GM19043 (cell line): ENCODE data around the gene ELAPOR2.
"Not testable (repeated sequence)": the region's sequence is repeated elsewhere in the genome, so short reads cannot be mapped to it uniquely, and the experiment has no call there.

Source experiments
- ATAC-seq: cut with Tn5 transposase; IDR thresholded peaks from one replicate; pipeline ENCODE4 v1.9.1; 2021; ENCODE audit warnings: low read depth; ENCODE audit not compliant: unreplicated experiment

ELAPOR2 gene

DNA sequence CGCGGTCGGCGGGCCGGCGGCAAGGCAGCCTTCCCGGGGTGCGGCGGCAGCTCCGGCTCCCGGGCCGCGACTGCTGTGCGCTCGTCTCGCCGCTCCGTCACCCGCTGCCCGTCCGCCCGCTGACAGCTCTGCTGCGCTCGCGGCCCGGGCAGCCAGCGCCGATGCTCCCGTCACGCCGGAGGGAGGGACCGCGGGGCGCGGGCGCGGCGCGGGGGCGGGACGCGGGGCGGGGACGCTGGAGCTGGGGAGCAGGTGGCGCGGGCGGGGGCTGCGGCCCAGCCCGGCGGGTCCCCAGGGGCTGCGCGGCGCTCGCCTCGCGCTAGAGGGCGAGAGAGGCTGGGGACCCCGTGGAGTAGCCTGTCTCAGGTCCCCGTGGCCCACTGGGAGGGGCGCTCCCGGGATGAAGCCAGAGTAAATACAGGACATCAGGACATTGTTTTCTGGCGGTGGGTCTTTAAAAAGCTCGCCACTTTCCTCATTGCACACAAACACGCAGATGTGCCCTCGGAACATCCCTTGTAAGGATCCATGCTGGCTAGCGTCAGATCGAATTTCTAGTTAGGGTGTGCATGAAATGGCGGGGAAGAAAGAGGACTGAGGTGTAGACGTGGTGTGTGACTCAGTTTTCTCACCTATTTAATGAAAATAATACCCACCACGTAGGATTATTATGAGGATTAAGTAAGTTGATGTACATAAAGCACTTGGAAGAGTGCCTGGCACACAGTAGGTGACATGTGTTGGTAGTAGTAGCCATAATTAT lies at the start of gene ELAPOR2:
Gene ELAPOR2 (minus strand): TSS at position 130 of the 763 bp plus-strand sequence. CDS start 141 bp downstream, outside the sequence.
- ATAC-seq: peak; percentile 96

DNA sequence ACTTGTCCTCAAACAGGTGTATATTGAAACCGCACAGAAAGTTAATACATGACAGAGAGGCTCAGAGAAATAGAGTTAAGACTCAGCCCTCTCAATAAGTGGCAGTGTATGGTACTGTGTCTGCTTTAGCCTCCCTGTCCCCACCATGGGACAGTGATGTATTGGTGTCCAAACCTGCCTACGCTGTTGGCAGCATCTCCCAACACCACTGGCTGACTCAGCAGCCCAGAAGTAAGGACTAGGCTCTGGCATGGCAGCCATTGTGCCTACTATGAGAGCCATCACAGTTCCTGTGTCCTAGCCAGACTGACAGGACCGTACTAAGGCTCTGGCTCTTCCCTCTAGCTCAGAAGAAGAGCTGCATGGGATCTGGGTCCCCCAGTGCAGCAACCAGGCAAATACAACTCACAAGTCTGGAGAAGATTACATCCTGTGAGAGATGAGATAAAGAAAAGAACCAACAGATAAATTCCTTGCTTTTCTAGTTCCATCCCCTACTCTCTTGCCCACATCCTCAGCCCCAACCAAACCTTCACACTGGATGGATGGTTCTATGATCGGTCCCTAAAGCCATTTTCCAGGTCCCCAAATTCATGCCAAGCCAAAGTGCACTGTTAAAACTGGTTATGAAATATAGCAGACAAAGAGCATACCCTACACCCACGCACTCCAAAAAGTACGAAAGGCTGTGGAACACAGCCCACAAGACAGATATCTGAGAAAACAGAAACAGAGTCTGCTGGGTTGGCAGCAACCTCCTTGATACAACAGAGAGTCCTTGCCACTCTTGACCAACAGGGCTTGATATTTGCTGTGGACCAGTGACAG lies 48.7 kb upstream of the ELAPOR2 start:
- no peak for ATAC-seq

DNA sequence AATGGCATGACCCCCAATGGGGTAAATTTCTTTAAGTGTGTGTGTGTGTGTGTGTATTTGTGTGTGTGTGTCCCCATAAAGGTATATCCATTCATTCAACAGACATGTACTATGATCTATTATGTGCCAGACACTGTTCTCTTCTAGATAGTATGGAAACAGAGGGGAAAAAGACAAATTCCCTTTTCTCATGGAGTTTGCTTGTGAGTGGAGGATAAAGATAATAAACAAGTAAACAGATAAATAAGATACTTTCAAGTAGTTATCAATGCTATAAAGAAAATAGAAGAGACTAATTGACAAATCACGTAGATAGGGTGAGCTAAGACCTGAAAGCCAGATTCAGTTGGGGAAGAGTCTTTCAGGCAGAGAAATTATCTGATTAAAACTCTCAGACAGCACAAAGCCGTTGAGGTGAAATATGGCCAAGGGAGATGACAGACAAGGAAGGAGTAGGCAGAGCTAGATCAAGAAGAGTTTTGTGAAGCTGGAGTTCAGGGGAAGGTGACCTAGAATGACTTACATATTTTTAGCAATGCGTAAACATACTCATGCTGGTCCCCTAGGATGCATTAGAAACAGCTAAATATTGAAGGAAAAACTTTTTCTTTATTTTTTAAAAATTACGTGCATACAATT lies 47.6 kb upstream of the ELAPOR2 start:
- no peak for ATAC-seq

DNA sequence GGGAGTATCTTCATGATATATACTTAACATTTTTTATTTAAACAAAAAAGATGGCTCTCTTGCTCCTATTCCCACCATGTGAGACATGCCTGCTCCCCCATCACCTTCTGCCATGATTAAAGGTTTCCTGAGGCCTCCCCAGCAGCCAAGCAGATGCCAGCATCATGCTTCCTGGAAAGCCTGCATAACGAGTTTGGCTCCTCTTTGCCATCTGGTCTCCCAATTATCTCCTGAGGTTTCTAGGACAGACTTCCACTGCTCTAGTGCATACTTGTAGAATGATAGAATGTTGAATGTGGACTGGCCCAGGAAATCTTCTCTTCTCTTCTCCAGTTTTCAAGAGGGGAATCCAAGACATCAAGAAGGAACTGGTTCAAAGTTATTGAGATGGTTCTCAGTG lies 45.9 kb upstream of the ELAPOR2 start:
- ATAC-seq: no peak

DNA sequence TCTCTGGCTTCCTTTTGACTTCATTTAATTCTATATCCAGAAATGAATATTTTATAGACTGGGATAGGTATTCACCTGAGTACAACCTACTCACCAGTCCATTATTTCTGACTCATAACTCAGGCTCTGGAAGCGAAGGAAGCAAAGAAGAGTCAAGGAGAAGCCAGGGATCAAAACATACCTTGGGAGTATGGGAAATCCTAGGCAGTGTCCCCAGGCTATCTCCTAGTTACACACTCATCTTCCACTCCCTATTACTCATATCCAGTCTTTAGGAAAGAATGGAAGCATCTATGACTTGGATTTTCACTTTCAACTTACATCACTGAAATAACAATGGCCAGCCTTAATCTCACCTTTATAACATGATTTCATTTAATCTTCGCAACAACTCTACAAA lies 40.9 kb upstream of the ELAPOR2 start:
- ATAC-seq: no peak

- not testable (repeated sequence) for ATAC-seq
Measured at GRCh38 chr7:87097375-87097774, 37.9 kb upstream of the ELAPOR2 start.

- no peak for ATAC-seq
Measured at GRCh38 chr7:87094322-87094721, 34.9 kb upstream of the ELAPOR2 start.

- no peak for ATAC-seq
Measured at GRCh38 chr7:87092568-87093091, 33.2 kb upstream of the ELAPOR2 start.

DNA sequence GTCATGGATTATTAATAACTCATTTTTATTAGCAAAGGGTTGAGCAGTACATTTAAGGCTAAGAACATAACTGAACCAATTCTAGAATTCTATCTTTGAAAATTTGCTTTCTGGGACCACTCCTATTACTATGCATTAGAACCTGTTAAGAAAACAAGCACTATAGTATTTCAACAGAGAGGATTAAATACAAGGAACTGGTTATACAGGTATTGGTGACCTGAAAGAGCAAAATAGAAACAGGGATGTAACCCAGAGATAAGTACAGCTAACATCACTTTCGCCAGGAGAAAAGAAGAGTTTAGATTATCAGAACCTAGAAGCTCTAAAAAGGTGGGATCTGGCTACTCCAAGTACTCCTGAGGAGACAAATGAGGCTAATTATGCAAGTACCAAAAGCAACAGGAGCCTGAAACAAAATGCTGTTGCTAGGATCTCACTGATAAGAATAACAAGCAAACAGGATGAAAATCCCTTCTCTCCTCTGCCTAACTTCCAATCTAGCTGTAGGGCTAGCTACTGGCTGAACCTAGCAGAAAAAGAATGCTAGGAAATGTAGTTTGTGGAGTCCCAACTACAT lies 32.1 kb upstream of the ELAPOR2 start:
- no peak for ATAC-seq

DNA sequence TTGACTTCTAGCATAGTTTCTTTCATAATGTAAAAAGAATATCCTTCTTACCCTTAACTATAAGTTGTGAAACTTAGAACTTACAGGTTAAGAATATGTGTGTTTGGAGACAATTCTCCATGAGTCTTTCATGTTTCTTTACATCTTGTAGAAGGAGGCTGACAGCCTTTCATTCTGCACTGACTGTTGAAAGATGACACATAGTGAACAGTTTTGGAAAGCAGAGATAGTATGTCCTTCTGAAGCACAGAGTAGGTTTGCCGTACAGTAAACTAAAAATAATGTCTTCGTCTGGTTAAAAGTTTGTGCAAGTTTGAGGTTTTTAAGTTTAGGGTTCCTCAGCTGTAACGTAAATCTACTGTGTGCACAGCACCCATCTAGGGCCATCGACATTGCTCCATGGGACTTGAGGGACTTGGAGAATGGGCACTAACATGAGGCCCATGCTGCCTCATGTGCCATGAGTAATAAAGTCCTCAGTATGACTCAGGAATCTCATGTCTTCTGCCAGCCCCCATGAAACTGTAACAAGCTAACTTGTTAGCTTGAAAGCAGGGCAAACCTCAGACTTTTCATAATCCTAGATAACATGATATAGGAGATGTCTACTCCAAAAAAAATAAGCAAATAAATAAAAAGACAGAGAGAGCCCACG lies 24.5 kb upstream of the ELAPOR2 start:
- ATAC-seq: no peak

DNA sequence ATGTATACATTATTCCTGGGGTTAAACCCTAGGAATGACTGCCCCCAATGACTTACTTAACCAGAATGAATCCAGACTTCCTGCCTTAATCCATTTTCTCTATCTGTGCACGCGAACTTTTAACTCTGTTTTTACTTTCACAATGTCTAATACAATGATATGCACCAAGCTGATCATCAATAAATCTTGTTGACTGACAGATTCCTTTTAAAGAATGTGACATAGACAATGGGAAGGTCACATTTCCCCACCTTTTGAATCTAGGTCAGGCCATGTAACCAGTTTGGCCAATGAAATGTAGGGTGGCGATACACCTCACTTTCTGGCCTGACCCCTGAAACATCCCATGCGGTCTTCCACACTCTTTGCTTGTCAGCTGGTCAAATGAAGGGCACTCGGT lies 23.2 kb upstream of the ELAPOR2 start:
- no peak for ATAC-seq

GRCh38 chr7:87075671-87076404 lies 16.4 kb upstream of the ELAPOR2 start:
- ATAC-seq: no peak

- ATAC-seq: no peak
Measured at GRCh38 chr7:87067788-87068187, 8.3 kb upstream of the ELAPOR2 start.

DNA sequence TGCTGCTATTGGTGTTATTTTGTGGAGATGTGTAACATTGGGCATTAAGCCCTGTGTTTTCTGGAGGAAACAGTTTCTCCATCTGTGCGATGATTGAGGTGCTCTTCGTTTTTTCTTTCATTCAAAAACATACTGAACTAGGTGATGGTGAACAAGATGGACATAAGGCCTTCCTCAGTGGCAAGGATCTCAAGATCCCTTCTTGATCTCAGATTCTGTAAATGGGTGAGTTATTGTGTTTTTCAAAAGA lies 759 bp upstream of the ELAPOR2 start:
- no peak for ATAC-seq

DNA sequence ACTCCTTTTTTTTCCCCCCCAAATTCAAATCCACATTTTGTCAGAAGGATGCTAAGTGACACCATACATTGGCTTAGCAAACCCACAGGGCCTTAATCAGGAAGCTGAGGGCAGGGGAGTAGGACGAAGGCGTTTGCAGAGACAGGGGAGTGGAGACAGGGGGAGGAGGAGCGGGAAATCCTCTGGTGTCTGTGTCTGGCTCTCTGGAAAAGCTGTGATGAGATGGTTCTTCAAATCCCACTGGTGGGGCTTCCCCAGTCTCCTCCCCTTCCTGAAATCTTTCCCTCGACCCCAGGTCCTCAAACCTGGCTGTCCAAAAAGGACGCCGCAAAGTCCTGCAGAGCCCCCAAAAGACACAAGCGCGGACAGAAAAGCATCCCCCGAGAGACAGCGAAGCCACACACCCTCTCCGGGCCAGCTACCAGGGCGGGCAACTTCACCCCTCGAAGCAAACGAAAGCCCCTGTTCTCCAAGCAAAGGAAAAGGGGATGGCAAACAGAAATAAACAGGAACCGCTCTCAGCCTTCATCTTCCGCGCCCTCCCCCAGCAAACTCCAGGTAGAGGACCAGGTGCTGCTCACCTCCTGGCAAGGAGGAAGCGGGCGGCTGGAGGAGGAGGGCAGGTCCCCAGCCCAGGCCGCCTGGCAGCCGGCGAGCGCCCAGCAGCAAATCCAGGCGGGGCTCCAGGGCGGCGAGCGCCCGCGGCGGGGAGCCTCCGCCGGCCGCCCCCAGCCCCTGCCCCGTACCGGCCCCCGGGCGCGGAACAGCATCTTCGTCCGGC lies 520 bp downstream of the ELAPOR2 start:
- peak; percentile 30 for ATAC-seq

DNA sequence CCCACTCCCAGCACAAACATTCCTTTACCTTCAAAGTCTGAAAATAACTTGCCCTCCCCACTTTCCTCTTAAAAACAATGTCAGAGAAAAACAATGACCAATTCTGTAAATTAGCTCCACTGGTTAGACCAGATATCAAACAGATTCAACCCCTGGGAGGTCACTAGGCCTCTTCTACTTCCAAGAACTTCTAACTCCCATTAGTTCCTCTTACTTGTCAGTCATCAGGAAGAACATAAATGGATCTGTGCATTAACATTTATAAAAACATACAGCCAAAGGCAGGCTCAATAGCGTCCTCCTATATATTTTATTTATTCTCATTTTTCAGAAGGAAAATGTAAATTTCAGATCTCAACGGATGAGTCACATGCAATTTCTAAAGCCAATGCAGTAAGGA lies 2.2 kb downstream of the ELAPOR2 start:
- no peak for ATAC-seq

DNA sequence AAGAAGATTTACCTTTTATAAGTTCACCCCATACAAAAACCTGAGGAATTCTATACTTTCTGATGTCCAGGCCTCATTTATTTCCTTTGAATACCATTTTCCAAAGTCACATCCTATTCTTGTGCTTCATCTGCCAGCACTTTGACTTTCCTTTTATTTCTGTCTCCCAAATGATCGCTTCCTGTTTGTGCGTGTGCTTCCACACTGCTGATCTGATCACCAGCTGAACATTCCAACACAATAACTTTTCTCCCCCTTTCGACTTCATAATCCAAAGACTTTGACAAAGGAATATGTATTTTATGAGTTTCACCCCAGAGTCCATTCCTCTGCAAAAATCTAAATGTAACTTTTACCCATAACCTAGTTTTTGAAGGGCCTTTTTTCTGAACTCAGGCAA lies 3.1 kb downstream of the ELAPOR2 start:
- ATAC-seq: no peak

- ATAC-seq: no peak
Measured at GRCh38 chr7:87048839-87049238, 10.6 kb downstream of the ELAPOR2 start.

- no peak for ATAC-seq
Measured at GRCh38 chr7:87046456-87046855, 13.0 kb downstream of the ELAPOR2 start.
